Measurements from ENCODE around the gene KDM5A. TPM values are rescaled to one million over a fixed set of nuclear protein-coding genes. Genes with fewer than 3 reads are reported as not detected.
"Not testable (repeated sequence)": the region's sequence is repeated elsewhere in the genome, so short reads cannot be mapped to it uniquely, and the experiment has no call there.

The KDM5A gene
- total and polyA plus RNA-seq, 12 donors = 5.5 to 104 (median 58.3) TPM

GRCh38 chr12:367972-368371 is 21.1 kb downstream of the KDM5A start:
- DNase-seq = no peak
- no peak for TF ChIP-seq POLR2A (IDR thresholded peaks at IDR 0.05)
- TF ChIP-seq CTCF (IDR thresholded peaks at IDR 0.05) = no peak
- no peaks in the 10 kb centered on the region for H3K9me3 ChIP-seq (replicated peaks in 1 of 3)
- H3K27ac ChIP-seq = no peak overlapping the region
- H3K4me3 ChIP-seq = no peak overlapping the region
- H3K4me1 ChIP-seq (replicated peaks in 1 of 2) = peaks cover under 1 to 1% of the 10 kb centered on the region in 2 donors
- intact Hi-C loops (cut with DNase I) = no loop called here
- WGBS, 4 donors = 85 to 96% (median 90%) methylated on average over 1 of the region's 1 CpG
- H3K27me3 ChIP-seq = no peaks in the 10 kb centered on the region
- H3K36me3 ChIP-seq (replicated peaks in 1 of 2) = peaks cover 0 to 50% of the 10 kb centered on the region in 2 donors

GRCh38 chr12:366820-367219 is 22.3 kb downstream of the KDM5A start:
- peaks cover 0 to 61% of the 10 kb centered on the region in 2 donors for H3K36me3 ChIP-seq (replicated peaks in 1 of 2)
- no peak for TF ChIP-seq POLR2A (IDR thresholded peaks at IDR 0.05)
- TF ChIP-seq CTCF (IDR thresholded peaks at IDR 0.05) = no peak
- no peak overlapping the region for H3K27ac ChIP-seq
- 97 to 100% (median 98%) methylated on average over 2 of the region's 2 CpGs for WGBS, 4 donors
- intact Hi-C loops (cut with DNase I) = no loop called here
- no peak for DNase-seq
- H3K27me3 ChIP-seq = no peaks in the 10 kb centered on the region
- H3K4me1 ChIP-seq (replicated peaks in 1 of 2) = peaks cover 4 to 9% of the 10 kb centered on the region in 2 donors
- no peaks in the 10 kb centered on the region for H3K9me3 ChIP-seq (replicated peaks in 1 of 3)
- H3K4me3 ChIP-seq = no peak overlapping the region

- Histone ChIP-seq H3K36me3 (replicated peaks in 1 of 2) (peaks cover 0 to 74% of the 10 kb centered on the region in 2 donors), H3K9me3 (replicated peaks in 1 of 3) (peaks cover 0 to 4% (median 0%) of the 10 kb centered on the region in 3 donors), H3K27me3 (no peaks in the 10 kb centered on the region), H3K27ac (peak overlapping the region in 1 of 5 donors; percentile 7), H3K4me1 (replicated peaks in 1 of 2) (peaks cover 12 to 26% of the 10 kb centered on the region in 2 donors), H3K4me3 (no peak overlapping the region)
- intact Hi-C loops (cut with DNase I) = no loop called here
- WGBS, 4 donors = 97 to 100% (median 99%) methylated on average over 1 of the region's 1 CpG
- TF ChIP-seq POLR2A (IDR thresholded peaks at IDR 0.05) (no peak), CTCF (IDR thresholded peaks at IDR 0.05) (no peak)
- DNase-seq = no peak
Observed at GRCh38 chr12:359091-359490, 30.0 kb downstream of the KDM5A start.

- WGBS, 4 donors = 41 to 55% (median 44%) methylated on average over 7 of the region's 7 CpGs
Observed at GRCh38 chr12:356276-356988, 32.7 kb downstream of the KDM5A start.

GRCh38 chr12:351197-351596 is 37.9 kb downstream of the KDM5A start:
- peaks cover 0 to 75% of the 10 kb centered on the region in 2 donors for H3K36me3 ChIP-seq (replicated peaks in 1 of 2)
- H3K4me3 ChIP-seq; intact Hi-C loops (cut with DNase I); H3K4me1 ChIP-seq (replicated peaks in 1 of 2); H3K9me3 ChIP-seq (replicated peaks in 1 of 3); H3K27ac ChIP-seq; H3K27me3 ChIP-seq; DNase-seq: not testable (repeated sequence)
- WGBS, 4 donors = 94 to 100% (median 98%) methylated on average over 4 of the region's 4 CpGs

More at GRCh38 chr12:356276-356988, 32.7 kb downstream of the KDM5A start:
- peaks cover 7 to 17% of the 10 kb centered on the region in 2 donors for H3K4me1 ChIP-seq (replicated peaks in 1 of 2)
- H3K4me3 ChIP-seq = no peak overlapping the region
- H3K27ac ChIP-seq = peak overlapping the region; percentile 18 to 77 (median 66)
- intact Hi-C loops (cut with DNase I) = no loop called here
- no peaks in the 10 kb centered on the region for H3K27me3 ChIP-seq
- H3K9me3 ChIP-seq (replicated peaks in 1 of 3) = peaks cover 0 to 4% (median 0%) of the 10 kb centered on the region in 3 donors
- peaks cover 0 to 73% of the 10 kb centered on the region in 2 donors for H3K36me3 ChIP-seq (replicated peaks in 1 of 2)
- no peak for TF ChIP-seq POLR2A (IDR thresholded peaks at IDR 0.05)
- TF ChIP-seq CTCF (IDR thresholded peaks at IDR 0.05) = no peak
- peak in 6 of 7 donors; percentile 59 to 84 (median 68) for DNase-seq

- 85 to 93% (median 90%) methylated on average over 7 of the region's 7 CpGs for WGBS, 4 donors
- H3K4me3 ChIP-seq; H3K27ac ChIP-seq; H3K9me3 ChIP-seq (replicated peaks in 1 of 3); H3K27me3 ChIP-seq; H3K4me1 ChIP-seq (replicated peaks in 1 of 2); intact Hi-C loops (cut with DNase I); DNase-seq: not testable (repeated sequence)
- peaks cover 0 to 59% of the 10 kb centered on the region in 2 donors for H3K36me3 ChIP-seq (replicated peaks in 1 of 2)
Observed at GRCh38 chr12:349625-350024, 39.5 kb downstream of the KDM5A start.

- H3K4me3 ChIP-seq; H3K9me3 ChIP-seq (replicated peaks in 1 of 3); H3K27me3 ChIP-seq; H3K27ac ChIP-seq; intact Hi-C loops (cut with DNase I): not testable (repeated sequence)
- Histone ChIP-seq H3K36me3 (replicated peaks in 1 of 2) (peaks cover 0 to 26% of the 10 kb centered on the region in 2 donors), H3K4me1 (replicated peaks in 1 of 2) (peaks cover 11 to 19% of the 10 kb centered on the region in 2 donors)
- WGBS, 4 donors = 80 to 94% (median 88%) methylated on average over 6 to 7 of the region's 7 CpGs
- peak in 1 of 7 donors; percentile 16 for DNase-seq
Observed at GRCh38 chr12:343036-343435, 46.1 kb downstream of the KDM5A start.

All from adrenal gland (tissue), 12 donors.